GM18907 (cell line): ENCODE data around the gene MELTF.
A peak's percentile ranks its signal among the peaks of the same experiment; 100 is the strongest.
"Not testable (repeated sequence)": the region's sequence is repeated elsewhere in the genome, so short reads cannot be mapped to it uniquely, and the experiment has no call there.

Source experiments
- ATAC-seq: cut with Tn5 transposase; IDR thresholded peaks from one replicate; pipeline ENCODE4 v1.9.1; 2021; ENCODE audit warnings: mild to moderate bottlenecking, moderate library complexity; ENCODE audit not compliant: unreplicated experiment

The MELTF gene

DNA sequence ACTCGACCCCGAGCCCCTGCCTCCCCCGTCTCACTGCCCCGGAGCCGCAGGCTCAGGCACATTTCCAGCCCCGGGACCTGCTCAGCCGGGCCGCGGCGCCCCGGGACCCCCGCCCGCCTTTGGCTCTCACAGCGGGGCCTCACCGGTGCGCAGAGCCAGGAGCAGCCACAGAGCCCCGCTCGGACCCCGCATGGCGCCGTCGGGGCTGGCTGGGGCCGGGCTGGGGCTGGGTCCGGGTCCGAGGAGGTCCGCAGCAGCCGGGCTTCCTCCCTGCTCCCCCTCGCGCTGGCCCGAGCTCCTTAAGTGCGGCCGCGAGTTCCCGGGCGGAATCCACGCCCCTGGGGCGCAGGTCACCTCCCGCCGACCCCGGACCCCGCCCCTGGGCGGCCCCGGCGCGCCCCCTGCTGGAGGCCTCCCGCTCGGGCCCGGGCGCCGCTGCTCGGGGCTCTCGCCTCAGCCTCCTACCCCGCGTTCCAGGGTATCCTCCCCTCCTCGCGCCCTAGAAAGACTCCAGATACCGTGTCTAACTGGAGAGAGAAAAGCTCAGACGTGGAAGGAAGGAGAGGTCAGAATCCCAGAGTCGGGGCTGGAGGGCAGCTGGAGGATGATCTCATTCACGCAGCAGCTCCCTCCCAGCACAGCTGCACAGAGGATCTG is at the start of gene MELTF:
TSS of gene MELTF (minus strand) at position 307 of the 657 bp plus-strand sequence. CDS start at position 192, 115 bp downstream.
- peak; percentile 72 for ATAC-seq

GRCh38 chr3:197076415-197076814 is 46.8 kb upstream of the MELTF start:
- no peak for ATAC-seq

GRCh38 chr3:197068077-197068476 is 38.5 kb upstream of the MELTF start:
- no peak for ATAC-seq

- ATAC-seq = no peak
These were observed 35.2 kb upstream of the MELTF start for GRCh38 chr3:197064771-197065170.

GRCh38 chr3:197062446-197062845 is 32.8 kb upstream of the MELTF start:
- ATAC-seq = no peak

DNA sequence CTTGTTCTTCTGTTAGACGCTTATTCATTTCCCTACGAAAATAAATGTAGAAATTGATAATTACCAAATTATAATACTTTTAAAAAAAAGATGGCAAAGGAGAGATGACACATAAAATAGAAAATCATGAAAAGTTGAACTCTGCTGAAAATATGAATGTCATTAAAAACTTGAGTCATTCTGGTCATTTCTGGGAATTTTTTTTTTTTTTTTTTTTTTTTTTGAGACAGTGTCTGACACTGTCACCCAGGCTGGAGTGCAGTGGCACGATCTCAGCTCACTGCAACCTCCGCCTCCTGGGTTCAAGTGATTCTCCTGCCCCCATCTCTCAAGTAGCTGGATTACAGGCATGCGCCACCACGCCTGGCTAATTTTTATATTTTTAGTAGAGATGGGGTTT is 22.0 kb upstream of the MELTF start:
- not testable (repeated sequence) for ATAC-seq

DNA sequence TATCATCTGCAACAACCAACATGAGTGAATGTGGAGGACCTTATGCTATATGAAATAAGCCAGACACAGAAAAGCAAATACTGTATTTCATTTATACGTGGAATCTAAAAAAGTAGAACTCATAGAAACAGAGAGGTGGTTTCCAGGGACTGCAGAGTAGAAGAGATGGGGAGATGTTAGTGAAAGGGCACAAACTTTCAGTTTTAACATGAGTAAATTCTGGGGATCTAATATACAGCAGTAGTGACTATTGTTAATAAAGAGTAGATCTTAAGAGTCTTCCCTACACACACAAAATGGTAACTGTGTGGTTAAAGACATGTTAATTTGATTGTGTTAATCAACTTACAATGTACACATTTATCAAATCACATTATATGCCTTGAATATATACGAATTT is 20.9 kb upstream of the MELTF start:
- ATAC-seq = peak; percentile 54

DNA sequence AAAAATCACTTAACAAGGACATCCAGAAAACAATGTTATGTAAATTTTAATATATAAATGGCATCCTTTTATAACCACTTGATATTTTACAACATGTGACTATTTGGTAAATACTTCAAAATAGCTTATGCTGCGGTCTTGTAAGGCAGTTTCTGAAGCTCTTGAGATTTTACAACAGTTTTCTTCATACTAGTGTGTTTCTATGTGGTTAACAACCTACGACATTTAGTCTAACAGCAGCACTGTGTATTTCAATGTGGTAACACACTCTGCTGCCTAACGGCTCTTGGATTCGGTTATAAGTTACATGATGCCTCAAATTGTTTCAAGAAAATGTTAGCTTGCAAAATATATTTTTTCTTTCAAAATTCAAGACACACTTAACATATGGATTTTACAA is 12.9 kb upstream of the MELTF start:
- ATAC-seq = no peak

DNA sequence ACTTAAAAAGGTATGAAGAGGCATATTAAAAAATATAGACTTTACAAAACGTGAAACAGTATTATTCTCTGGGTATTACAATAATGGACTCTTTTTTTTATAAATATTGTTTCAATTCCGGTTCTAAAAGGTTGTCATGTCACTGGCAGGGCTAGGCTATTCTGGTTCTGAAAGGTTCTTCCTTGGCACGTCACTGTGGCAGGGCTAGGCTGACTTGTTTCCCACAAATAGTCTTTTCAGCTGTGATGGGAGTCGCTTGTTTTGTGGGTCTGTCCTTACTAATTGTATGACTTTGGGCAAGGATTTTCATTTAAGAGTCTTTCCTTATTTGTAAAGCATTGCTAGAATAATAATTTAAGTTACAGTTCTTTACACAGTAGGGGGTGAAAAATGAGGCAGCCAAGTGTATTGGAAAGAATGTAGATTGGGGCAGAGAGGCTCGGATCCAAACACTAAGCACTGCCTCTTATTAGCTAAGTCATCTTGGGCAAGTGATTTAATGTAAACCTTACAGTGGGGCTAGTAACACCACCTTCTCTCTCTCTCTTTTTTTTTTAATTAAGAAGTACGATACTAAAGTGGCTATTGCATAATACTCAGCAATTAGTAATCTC is 12.4 kb upstream of the MELTF start:
- ATAC-seq = no peak

DNA sequence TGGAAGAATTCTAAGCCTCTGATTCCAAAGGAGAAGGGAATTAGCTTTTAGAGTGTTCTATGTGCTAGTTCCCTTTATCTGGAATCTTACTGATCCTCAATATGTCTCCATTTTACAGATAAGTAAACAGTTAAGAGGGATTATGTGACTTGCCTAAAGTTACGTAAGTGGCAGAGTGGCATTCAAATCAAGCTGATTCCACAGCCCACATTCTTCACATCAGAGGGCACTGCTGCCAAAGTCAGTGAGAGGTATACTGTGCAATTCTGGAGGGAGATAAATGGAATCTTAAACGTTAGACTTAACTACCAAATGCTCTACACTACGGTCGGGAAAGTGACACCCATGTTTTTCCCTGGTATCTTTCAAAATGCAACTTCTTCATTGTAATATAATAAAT is 11.0 kb upstream of the MELTF start:
- no peak for ATAC-seq

DNA sequence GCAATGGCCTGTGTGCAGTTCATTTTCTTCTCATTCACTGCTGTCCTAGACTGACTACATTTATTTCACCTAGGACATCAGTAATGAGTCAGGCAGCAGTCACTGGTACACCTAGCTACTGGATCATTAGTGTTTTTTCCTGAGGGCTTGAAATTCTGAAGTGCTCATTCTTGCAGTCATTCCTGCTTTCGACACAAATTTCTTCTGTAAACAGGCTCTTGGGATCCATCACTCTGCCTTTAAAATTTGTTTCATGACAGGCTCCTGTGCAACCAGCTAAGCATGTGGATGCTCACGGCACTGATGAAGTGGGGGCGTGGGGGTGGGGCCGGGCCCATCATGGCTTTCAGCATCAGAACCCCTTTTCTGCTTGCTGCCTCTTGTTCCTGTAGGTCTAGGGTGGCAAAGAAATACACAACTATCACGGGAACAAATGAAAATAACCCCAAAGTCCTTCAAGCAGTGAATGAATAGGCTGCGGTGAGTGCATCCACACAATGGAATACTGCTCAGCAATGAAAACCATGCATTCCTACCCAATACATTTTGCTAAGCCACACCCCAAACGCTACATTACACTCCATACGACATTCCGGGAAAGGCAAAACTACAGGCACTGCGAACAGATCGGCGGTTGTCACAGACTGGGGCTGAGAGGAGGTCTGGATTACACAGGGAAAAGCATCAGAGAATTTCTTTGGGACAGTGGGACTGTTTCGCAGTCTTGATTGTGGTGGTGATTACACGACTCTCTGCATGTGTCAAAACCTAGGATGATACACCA is 9.3 kb upstream of the MELTF start:
- no peak for ATAC-seq

- no peak for ATAC-seq
These were observed 6.0 kb upstream of the MELTF start for GRCh38 chr3:197035577-197035976.

DNA sequence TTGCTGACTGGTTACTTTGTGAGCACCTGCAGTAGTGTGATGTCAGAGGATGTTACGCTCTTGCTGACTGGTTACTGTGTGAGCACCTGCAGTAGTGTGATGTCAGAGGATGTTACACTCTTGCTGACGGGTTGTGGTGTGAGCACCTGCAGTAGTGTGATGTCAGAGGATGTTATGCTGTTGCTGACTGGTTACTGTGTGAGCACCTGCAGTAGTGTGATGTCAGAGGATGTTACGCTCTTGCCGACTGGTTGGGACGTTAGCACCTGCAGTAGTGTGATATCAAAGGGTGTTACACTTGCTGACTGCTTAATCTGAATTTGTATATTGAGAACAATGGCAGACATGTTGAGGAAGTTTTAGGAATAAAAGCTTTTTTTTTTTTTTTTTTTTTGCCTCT is 5.2 kb upstream of the MELTF start:
- not testable (repeated sequence) for ATAC-seq

DNA sequence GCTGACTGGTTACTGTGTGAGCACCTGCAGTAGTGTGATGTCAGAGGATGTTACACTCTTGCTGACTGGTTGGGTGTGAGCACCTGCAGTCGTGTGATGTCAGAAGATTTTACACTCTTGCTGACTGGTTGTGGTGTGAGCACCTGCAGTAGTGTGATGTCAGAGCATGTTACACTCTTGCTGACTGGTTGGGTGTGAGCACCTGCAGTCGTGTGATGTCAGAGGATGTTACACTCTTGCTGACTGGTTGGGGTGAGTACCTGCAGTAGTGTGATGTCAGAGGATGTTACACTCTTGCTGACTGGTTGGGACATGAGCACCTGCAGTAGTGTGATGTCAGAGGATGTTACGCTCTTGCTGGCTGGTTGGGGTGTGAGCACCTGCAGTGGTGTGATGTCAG is 4.1 kb upstream of the MELTF start:
- not testable (repeated sequence) for ATAC-seq

DNA sequence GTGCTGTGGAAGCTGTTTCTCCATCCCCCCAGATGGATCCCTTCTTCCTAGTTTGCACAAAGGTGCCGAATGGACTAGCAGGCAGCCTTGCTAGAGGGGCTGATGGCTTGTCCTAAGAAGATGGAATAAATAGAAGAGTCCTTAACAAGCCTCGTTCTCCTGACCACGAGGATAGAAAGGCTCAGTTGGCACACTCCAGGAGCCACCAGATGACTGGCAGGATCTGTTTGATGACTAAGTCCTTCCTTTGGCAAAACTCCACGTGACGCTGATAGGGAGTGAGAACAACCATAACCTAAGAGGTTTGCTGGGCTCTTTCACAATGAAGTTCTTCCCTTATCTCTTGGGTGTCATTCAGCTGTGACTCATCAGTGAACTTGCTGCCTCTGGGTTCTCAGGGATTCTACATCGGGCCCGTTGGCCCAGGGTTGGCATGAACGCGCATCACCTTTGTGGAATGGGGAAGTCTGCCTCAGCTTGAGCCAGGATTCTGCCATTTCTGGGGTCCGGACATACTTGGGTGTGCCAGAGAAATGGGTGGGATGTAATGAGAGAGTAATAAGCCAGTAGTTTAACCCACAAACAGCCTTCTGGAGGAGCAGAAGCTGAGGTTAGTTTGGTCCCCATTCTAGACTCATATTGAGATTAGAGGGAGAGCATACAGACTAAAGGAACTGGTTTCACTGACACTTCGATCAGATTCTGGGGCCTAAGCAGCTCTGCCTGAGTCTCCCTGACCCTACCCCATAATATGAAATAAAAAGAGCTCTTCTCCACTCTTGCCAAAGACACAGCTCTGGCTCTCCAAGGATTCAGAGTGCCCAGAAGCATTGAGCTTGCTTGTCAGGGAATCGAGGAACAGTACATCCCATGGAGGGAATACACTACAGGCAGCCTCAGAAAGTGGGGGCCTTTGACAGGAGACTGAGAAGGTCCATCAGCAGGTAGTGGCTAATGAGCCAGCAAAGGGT is 2.0 kb upstream of the MELTF start:
- ATAC-seq = no peak

DNA sequence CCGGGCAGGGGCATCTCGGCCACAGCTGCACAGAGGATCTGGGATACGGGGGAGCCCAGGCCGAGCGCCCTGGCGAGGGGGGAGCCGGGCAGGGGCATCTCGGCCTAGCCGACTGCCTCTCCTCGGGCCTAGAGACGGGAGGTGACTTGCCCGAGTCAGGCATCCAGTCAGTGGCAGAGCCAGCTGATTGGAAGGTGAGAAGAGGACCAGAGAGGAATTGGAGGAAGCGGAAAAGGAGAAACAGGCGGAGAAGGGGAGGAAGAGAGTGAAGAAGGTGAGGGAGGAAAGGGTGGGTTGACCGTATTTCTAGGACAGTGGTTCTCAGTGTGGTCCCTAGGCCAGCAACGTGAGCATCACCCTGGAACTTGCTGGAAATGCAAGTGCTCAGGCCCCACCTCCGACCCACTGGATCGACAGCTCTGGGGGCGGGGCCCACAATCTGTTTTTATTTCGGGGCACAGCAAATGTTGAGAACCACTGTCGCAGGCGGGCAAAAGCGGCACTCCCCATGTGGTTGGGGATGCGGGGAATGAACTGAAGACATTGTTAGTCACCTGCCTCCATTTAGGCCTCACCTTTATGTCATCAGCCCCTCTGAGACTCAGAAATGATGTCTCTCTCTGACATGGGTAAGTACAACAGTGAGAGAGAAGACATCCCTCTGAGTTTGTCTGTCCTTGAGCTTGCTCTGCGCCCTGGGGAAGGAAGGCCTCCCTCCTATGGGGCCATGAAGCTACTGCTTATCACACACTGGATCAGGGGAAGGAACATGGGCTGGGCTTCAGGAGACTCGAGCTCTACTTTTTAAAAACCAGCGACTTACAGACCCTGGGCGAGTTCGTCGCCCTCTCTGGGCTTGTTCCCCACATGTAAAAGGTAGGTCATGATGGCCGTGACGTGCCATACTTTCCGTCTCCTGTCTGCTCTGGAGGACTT is 1.0 kb upstream of the MELTF start:
- ATAC-seq = no peak

DNA sequence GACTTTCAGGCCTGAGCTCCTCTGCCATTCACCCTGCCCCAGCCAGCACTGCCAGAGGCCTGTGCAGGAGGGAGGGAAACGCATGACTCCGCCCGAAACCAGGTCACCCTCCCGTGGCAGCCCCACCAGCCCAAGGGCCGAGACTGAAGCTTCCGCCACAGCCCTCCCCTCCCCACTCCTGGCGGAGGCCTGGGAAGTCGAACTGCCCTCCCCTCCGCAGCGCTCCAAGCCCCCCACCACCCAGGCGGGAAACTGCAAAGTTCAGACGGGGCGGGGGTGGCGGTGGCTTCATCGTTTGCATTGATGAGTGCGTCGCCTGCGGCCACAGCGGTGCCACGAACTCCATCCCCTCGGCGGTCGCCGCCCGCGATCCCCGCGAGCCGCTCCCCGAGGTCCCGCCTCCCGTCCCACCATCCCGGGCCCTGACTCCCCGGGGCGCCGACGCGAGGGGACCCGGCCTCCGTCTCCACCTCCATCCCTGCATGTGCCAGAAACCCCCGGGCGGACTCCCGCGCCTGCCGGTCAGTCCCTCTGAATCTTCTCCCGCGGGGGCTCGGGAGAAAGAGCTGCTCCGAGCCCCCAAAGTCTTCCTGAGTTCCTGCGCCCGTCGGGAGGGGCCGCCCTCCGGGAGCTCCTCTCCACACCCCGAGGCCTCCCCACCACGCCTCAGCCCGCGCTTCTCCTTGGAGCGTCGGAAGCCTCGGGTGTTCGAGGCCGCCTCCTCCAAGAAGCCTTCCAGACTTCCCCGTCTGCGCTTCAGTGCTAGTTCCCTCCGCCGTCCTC is 698 bp downstream of the MELTF start:
- peak; percentile 31 for ATAC-seq

GRCh38 chr3:197027896-197028727 is 1.5 kb downstream of the MELTF start:
- ATAC-seq = peak; percentile 18
